SHP77 (cell line): ENCODE results near the gene XIRP1.
"Not testable (repeated sequence)": the region's sequence is repeated elsewhere in the genome, so short reads cannot be mapped to it uniquely, and the experiment has no call there.

Source experiments
- DNase-seq, 2 experiments: peaks; one replicate each; lab custom pipeline; 2025; lab: John Stamatoyannopoulos, UW

Gene XIRP1

GRCh38 chr3:39185326-39185958, 7.0 kb downstream of the XIRP1 start:
- no peak for DNase-seq

GRCh38 chr3:39184968-39185285, 7.5 kb downstream of the XIRP1 start:
- no peak for DNase-seq

- no peak for DNase-seq
Measured at GRCh38 chr3:39184081-39184967, 8.1 kb downstream of the XIRP1 start.

- DNase-seq, result peak; percentile 33 to 60
Measured at GRCh38 chr3:39183211-39184080, 8.9 kb downstream of the XIRP1 start.

GRCh38 chr3:39181408-39182335, 10.7 kb downstream of the XIRP1 start:
- DNase-seq, result no peak

- peak; percentile 88 to 92 for DNase-seq
Measured at GRCh38 chr3:39180546-39181346, 11.6 kb downstream of the XIRP1 start.

- no peak for DNase-seq
Measured at GRCh38 chr3:39180183-39180545, 12.2 kb downstream of the XIRP1 start.

GRCh38 chr3:39178553-39178952, 13.8 kb downstream of the XIRP1 start:
- no peak for DNase-seq

- peak; percentile 51 to 75 for DNase-seq
Measured at GRCh38 chr3:39177708-39178332, 14.6 kb downstream of the XIRP1 start.

GRCh38 chr3:39176025-39176714, 16.2 kb downstream of the XIRP1 start:
- no peak for DNase-seq

- no peak for DNase-seq
Measured at GRCh38 chr3:39173318-39174125, 18.9 kb downstream of the XIRP1 start.

- DNase-seq, result no peak
Measured at GRCh38 chr3:39171860-39172259, 20.5 kb downstream of the XIRP1 start.

GRCh38 chr3:39170877-39171276, 21.5 kb downstream of the XIRP1 start:
- not testable (repeated sequence) for DNase-seq

GRCh38 chr3:39170461-39170860, 21.9 kb downstream of the XIRP1 start:
- no peak for DNase-seq

GRCh38 chr3:39169712-39170111, 22.7 kb downstream of the XIRP1 start:
- DNase-seq, result no peak

- DNase-seq, result no peak
Measured at GRCh38 chr3:39168156-39168780, 24.1 kb downstream of the XIRP1 start.

- no peak for DNase-seq
Measured at GRCh38 chr3:39166932-39167532, 25.4 kb downstream of the XIRP1 start.
